Measurements from ENCODE around the gene ZNF776.
"Not testable (repeated sequence)": the region's sequence is repeated elsewhere in the genome, so short reads cannot be mapped to it uniquely, and the experiment has no call there.

Gene ZNF776

DNA sequence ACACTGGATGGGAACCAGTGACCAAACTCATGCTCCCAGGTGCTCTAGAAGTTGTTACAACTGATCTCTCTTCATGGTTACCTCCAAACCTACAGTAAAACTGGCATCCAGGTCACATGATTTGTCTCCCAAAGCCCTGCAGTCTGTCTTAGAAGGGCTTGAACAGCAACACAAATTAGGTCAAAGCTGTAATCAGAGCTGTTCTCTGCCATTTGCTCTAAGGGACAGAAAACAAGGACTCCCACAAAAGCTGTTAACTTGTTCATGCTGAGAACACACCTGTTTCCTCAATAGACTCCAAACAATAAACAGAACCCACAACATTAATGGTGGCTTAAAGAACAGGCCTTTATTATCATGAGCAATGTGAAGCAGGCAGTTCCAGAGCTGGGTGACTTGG is 27.2 kb upstream of the ZNF776 start:
- TF ChIP-seq CTCF (conservative IDR thresholded peaks at IDR 0.05; ENCODE audit: low read length): no peak
- H3K4me3 ChIP-seq (ENCODE audit: low read length): no peak overlapping the region
- no peak for DNase-seq (ENCODE audit: low read depth)

GRCh38 chr19:57719901-57720519 is 26.6 kb upstream of the ZNF776 start:
- no peak for DNase-seq (ENCODE audit: low read depth)
- TF ChIP-seq CTCF (conservative IDR thresholded peaks at IDR 0.05; ENCODE audit: low read length): no peak
- no peak overlapping the region for H3K4me3 ChIP-seq (ENCODE audit: low read length)

DNA sequence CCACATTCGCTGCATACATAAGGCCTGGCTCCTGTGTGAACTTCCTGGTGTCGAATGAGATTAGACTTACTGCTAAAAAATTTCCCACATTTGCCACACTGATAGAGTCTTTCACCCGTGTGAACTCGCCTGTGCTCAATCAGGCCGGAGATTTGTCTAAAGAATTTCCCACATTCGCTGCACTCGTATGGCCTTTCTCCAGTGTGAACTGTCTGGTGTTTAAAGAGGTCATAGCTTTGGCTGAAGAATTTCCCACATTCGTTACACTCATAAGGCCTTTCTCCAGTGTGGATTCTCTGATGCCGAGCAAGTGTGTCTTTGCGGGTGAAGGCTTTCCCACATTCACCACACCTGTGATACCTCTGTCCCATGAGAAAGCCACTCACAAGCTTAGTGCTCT is 25.7 kb upstream of the ZNF776 start:
- DNase-seq (ENCODE audit: low read depth): no peak
- no peak overlapping the region for H3K4me3 ChIP-seq (ENCODE audit: low read length)
- TF ChIP-seq CTCF (conservative IDR thresholded peaks at IDR 0.05; ENCODE audit: low read length): no peak

DNA sequence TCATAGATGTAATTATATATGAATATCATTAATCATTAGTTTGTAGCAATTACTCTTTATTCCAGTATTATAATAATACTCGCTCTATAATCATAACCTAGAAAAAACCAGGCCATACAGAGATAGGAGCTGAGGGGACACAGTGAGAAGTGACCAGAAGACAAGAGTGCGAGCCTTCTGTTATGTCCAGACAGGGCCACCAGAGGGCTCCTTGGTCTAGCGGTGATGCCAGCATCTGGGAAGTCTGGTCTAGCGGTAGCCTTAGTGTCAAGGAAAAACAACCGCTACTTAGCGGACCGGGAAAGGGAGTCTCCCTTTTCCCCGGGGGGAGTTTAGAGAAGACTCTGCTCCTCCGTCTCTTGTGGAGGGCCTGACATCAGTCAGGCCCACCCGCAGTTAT is 8.3 kb upstream of the ZNF776 start:
- DNase-seq (ENCODE audit: low read depth): peak; percentile 41
- TF ChIP-seq CTCF (conservative IDR thresholded peaks at IDR 0.05; ENCODE audit: low read length): peak; percentile 50

GRCh38 chr19:57738770-57739169 is 7.8 kb upstream of the ZNF776 start:
- not testable (repeated sequence) for H3K4me3 ChIP-seq (ENCODE audit: low read length); DNase-seq (ENCODE audit: low read depth)

More for the DNA sequence above, 8.3 kb upstream of the ZNF776 start:
- H3K4me3 ChIP-seq (ENCODE audit: low read length): not testable (repeated sequence)

DNA sequence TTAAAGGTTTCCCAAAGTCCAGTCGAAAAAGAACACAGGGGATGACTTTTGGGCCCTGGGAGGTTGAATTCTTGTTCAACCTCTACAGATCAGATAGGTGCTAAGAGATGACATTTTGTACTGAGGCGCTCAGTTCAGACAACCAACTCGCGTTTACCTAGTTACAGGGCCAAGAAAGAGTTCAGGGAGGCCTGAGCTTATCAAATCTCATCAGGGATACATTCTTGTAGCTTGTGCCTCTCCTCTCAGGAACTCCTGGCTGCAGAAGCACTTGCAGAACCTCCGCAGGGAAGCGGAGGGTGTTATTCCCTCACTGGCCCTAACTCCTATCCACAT is 825 bp downstream of the ZNF776 start:
- no peak for TF ChIP-seq CTCF (conservative IDR thresholded peaks at IDR 0.05; ENCODE audit: low read length)
- no peak for DNase-seq (ENCODE audit: low read depth)
- peak overlapping the region; percentile 96 for H3K4me3 ChIP-seq (ENCODE audit: low read length)

DNA sequence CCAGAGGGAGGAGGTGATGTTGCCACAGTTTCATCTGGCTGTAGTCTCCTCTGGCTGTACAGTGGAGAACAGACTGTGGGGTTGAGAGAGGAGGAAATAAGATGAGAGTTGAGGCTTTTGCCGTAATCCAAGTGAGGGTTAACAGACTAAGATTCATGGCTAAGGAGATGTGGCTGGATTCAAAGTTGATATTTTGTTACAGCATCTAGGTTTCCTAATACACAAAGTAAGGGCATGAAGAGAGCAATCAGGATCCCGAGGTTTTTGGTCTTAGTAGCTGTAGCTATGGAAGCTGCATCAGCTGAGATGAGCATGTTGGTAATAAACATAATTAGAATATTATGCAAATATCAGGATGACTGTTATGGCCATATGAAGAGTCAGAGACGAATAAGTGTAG is 1.4 kb downstream of the ZNF776 start:
- DNase-seq (ENCODE audit: low read depth): no peak
- TF ChIP-seq CTCF (conservative IDR thresholded peaks at IDR 0.05; ENCODE audit: low read length): no peak
- H3K4me3 ChIP-seq (ENCODE audit: low read length): peak overlapping the region; percentile 96

Measured in AG10803 (cell line).